ENCODE results near the gene PLPP6.

PLPP6 gene

GRCh38 chr9:4700091-4700490 is 38.0 kb downstream of the PLPP6 start:
- DNase-seq (ENCODE audit: low read depth in 2 of 2): no peak

DNA sequence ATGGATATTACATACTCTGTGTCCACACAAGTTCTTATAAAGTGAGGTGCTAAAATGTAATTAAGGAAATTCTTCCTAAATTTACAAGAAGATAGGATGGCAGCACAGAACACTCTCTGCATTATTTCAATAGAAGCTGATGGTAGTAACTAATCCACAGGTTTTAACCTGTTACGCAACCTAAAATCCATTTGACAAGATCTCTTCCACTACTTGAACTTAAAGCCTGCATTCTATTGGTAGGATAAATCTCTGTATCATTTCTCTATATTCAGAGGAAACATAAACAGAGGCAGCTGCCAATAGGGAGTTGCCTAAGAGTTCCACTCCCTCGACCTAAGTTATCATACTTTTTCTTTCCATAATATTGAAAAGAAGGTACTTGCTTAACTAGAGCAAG is 38.8 kb downstream of the PLPP6 start:
- no peak for DNase-seq (ENCODE audit: low read depth in 2 of 2)

DNA sequence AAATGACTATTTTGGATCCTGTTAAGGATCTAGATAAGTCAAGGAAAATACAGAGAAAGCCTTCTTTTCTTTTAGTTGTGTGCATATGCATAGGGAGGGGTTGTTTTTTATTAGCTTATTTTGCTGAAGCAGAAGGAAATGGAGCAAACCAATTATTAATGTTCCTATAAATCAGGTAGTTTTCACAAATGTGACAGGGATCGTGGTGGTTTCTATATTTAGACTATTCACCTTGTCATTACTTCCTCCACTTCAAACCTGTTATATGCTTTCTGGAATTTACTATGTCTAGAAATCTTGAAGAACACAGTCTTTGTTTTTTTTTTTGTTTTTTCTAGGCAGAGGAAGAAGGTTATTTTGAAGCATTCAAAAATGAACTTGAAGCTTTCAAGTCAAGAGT is 39.4 kb downstream of the PLPP6 start:
- no peak for DNase-seq (ENCODE audit: low read depth in 2 of 2)

DNA sequence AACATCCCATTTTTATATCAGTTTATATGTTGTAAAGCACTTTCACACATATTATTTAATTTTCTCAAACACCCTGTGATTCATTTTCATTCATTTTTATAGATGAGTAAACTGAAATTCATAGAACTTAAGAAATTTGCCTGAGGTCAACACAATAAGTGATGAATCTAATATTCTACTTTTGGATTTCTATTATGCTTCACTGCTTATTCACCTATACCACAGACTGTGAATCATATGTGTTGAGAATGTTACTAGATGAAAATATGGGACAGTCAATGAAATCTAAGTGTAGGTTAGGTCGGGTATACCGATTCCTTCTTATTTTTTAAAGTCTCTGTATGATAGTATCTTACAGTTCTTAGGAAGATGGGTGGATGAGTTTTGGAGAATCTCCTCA is 42.0 kb downstream of the PLPP6 start:
- DNase-seq (ENCODE audit: low read depth in 2 of 2): no peak

GRCh38 chr9:4706021-4706420 is 43.9 kb downstream of the PLPP6 start:
- DNase-seq (ENCODE audit: low read depth in 2 of 2): no peak

- no peak for DNase-seq (ENCODE audit: low read depth in 2 of 2)
These were observed 45.0 kb downstream of the PLPP6 start for GRCh38 chr9:4706971-4707622.

DNA sequence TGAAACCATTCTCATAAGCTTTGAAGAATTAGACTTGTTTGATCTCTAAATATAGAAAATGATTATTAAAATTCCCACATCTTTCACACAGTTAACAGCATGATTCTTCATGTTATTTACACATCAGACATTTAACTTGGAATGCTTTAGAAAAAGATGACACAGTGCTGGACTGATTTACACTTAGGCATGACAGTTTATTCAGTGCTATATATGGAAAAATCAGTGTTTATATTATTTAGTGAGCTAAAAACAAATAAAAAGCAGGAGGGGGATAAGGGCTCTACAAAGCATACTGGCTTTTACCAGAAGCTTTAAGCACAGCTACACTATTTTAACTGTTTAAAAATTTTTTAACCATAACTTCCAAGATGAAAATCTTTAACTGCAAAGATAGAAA is 47.3 kb downstream of the PLPP6 start:
- DNase-seq (ENCODE audit: low read depth in 2 of 2): no peak

- no peak for DNase-seq (ENCODE audit: low read depth in 2 of 2)
These were observed 51.8 kb downstream of the PLPP6 start for GRCh38 chr9:4713849-4714248.

- DNase-seq (ENCODE audit: low read depth in 2 of 2): no peak
These were observed 52.3 kb downstream of the PLPP6 start for GRCh38 chr9:4714266-4715016.

All from stimulated activated CD8-positive, alpha-beta memory T cell treated with anti-CD3 and anti-CD28 coated beads, Interleukin-7, amount 100 ng/mL, for 4 hours (primary cell).